ENCODE results near the gene DHX30. TPM values are rescaled to one million over a fixed set of nuclear protein-coding genes. Genes with fewer than 3 reads are reported as not detected.
A peak's percentile ranks its signal among the peaks of the same experiment; 100 is the strongest.

The DHX30 gene
- total RNA-seq, 1 donor from 2014 or later, result 25.8 TPM

GRCh38 chr3:47794544-47794943 lies 8.4 kb upstream of the DHX30 start:
- H3K27ac ChIP-seq, result no peak overlapping the region
- DNase-seq (ENCODE audit: low spot score in 2 of 2), result no peak
- H3K36me3 ChIP-seq, result no peaks in the 10 kb centered on the region
- intact Hi-C loops (cut with DNase I), result no loop called here
- no peak overlapping the region for H3K4me3 ChIP-seq
- H3K27me3 ChIP-seq, result no peaks in the 10 kb centered on the region
- no peaks in the 10 kb centered on the region for H3K4me1 ChIP-seq
- no peak for TF ChIP-seq CTCF (IDR thresholded peaks at IDR 0.05)
- H3K9me3 ChIP-seq, result no peaks in the 10 kb centered on the region

GRCh38 chr3:47799733-47800132 lies 3.2 kb upstream of the DHX30 start:
- peaks cover 12 to 20% of the 10 kb centered on the region in 2 donors for H3K4me1 ChIP-seq
- TF ChIP-seq CTCF (IDR thresholded peaks at IDR 0.05), result peak in 1 of 3 experiments; percentile 5
- no peaks in the 10 kb centered on the region for H3K27me3 ChIP-seq
- no peaks in the 10 kb centered on the region for H3K36me3 ChIP-seq
- H3K9me3 ChIP-seq, result no peaks in the 10 kb centered on the region
- no peak for DNase-seq (ENCODE audit: low spot score in 2 of 2)
- no peak overlapping the region for H3K4me3 ChIP-seq
- intact Hi-C loops (cut with DNase I), result loop anchor here (5.0 kb wide), 1 partner anchor 287 kb away; the partner anchor contains the start of gene ELP6
- H3K27ac ChIP-seq, result no peak overlapping the region

GRCh38 chr3:47803480-47804025 lies 615 bp downstream of the DHX30 start:
- Histone ChIP-seq H3K27me3 (no peaks in the 10 kb centered on the region), H3K4me1 (peaks cover 12 to 20% of the 10 kb centered on the region in 2 donors), H3K4me3 (peak overlapping the region; percentile 94 to 97), H3K36me3 (peaks cover 12 to 30% of the 10 kb centered on the region in 2 donors), H3K27ac (peak overlapping the region; percentile 98 to 99), H3K9me3 (no peaks in the 10 kb centered on the region)
- DNase-seq (ENCODE audit: low spot score in 2 of 2), result peak in 1 of 2 donors; percentile 81
- no peak for TF ChIP-seq CTCF (IDR thresholded peaks at IDR 0.05)
- intact Hi-C loops (cut with DNase I), result loop anchor here (1.0 to 5.0 kb wide), 4 partner anchors 15 to 291 kb away; partner anchors contain the start of gene ELP6

GRCh38 chr3:47804577-47804976 lies 1.6 kb downstream of the DHX30 start:
- intact Hi-C loops (cut with DNase I), result loop anchor here (5.0 kb wide), 1 partner anchor 292 kb away; the partner anchor contains the start of gene ELP6
- no peak overlapping the region for H3K27ac ChIP-seq

GRCh38 chr3:47813551-47814177 lies 10.7 kb downstream of the DHX30 start:
- no peaks in the 10 kb centered on the region for H3K27me3 ChIP-seq
- no peak overlapping the region for H3K27ac ChIP-seq
- no peaks in the 10 kb centered on the region for H3K4me1 ChIP-seq
- no peak for DNase-seq (ENCODE audit: low spot score in 2 of 2)
- H3K9me3 ChIP-seq, result no peaks in the 10 kb centered on the region
- TF ChIP-seq CTCF (IDR thresholded peaks at IDR 0.05), result no peak
- H3K4me3 ChIP-seq, result no peak overlapping the region
- intact Hi-C loops (cut with DNase I), result no loop called here
- H3K36me3 ChIP-seq, result peaks cover 32 to 48% of the 10 kb centered on the region in 2 donors

More at GRCh38 chr3:47804577-47804976, 1.6 kb downstream of the DHX30 start:
- no peak for TF ChIP-seq CTCF (IDR thresholded peaks at IDR 0.05)
- Histone ChIP-seq H3K4me1 (peaks cover 12 to 20% of the 10 kb centered on the region in 2 donors), H3K9me3 (no peaks in the 10 kb centered on the region), H3K4me3 (peak overlapping the region in 1 of 2 donors; percentile 16), H3K27me3 (no peaks in the 10 kb centered on the region), H3K36me3 (peaks cover 12 to 37% of the 10 kb centered on the region in 2 donors)
- no peak for DNase-seq (ENCODE audit: low spot score in 2 of 2)

Data from ascending aorta (tissue), 2 donors.